Keratinocyte (primary cell): Measurements from ENCODE around the gene FCRLB.

Experiments used
- CTCF ChIP-seq, 3 experiments: IDR thresholded peaks in 1 of 3; conservative IDR thresholded peaks in 1 of 3; optimal IDR thresholded peaks in 1 of 3; 2 replicates in 2 of 3; 3 replicates in 1 of 3; pipeline versions ENCODE3 to v1.5.1; 2011; ENCODE audit warnings: low read length in 3 of 3, mild to moderate bottlenecking in 3 of 3, moderate library complexity in 2 of 3, control low read depth in 1 of 3, inconsistent platforms in 1 of 3; ENCODE audit not compliant: insufficient read depth in 2 of 3; ENCODE audit errors: extremely low read depth in 1 of 3
- EZH2 ChIP-seq: IDR thresholded peaks from one replicate; pipeline ENCODE4 v1.6.1; 2012; ENCODE audit warnings: inconsistent platforms, mild to moderate bottlenecking, low read length, moderate library complexity

DNA sequence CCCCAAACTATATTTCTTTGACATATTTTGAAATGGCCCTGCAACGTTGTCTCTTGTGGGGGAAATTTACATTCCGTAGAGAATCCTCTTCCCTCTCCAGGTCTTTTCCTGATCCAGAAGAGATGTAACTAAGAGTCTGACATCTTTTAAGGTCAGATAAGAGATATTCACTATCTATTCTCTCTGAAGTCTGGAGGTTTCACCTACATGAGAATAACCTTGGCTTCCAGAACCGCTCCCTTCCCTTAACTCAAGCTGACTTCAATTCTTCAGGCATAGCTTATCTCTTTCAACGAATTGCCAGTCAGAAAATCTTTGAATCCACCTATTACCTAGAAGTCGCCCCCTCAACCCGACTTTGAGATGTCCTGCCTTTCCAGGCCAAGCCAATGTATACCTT, 9.9 kb downstream of the FCRLB start:
- TF ChIP-seq CTCF (optimal IDR thresholded peaks at IDR 0.05 in 1 of 3, IDR thresholded peaks at IDR 0.05 in 1 of 3, conservative IDR thresholded peaks at IDR 0.05 in 1 of 3; ENCODE audit: extremely low read depth in 1 of 3, insufficient read depth in 2 of 3, low read length in 3 of 3) (no peak), EZH2 (no peak)
